Activated CD4-positive, alpha-beta memory T cell treated with anti-CD3 and anti-CD28 coated beads for 36 hours (primary cell): ENCODE data around the gene TFE3. TPM values are rescaled to one million over a fixed set of nuclear protein-coding genes. Genes with fewer than 3 reads are reported as not detected.

Source experiments
- CTCF ChIA-PET: fragments of 350-600 bp; sonication (Branson Sonifier 250); formaldehyde crosslinking; loops from one replicate; lab custom pipeline; 2021; ENCODE audit warnings: antibody characterized with exemption, inconsistent platforms; lab: Charles Lee
- POLR2A ChIA-PET: fragments of 350-600 bp; sonication (Branson Sonifier 250); formaldehyde crosslinking; loops from one replicate; lab custom pipeline; 2021; ENCODE audit warnings: antibody characterized with exemption; lab: Charles Lee
- DNase-seq: peaks from one replicate; pipeline ENCODE4 v3.0.0-alpha.2; 2020
- H3K27ac Mint-ChIP-seq: one replicate; pipeline ENCODE4 v1.8.0; 2021; ENCODE audit warnings: mixed read lengths
- H3K27me3 Mint-ChIP-seq: one replicate; pipeline ENCODE4 v1.8.0; 2021; ENCODE audit warnings: mixed read lengths
- H3K36me3 Mint-ChIP-seq: one replicate; pipeline ENCODE4 v1.8.0; 2021; ENCODE audit warnings: mixed read lengths
- H3K4me1 Mint-ChIP-seq: one replicate; pipeline ENCODE4 v1.8.0; 2021; ENCODE audit warnings: low read depth, mixed read lengths
- H3K4me3 Mint-ChIP-seq: one replicate; pipeline ENCODE4 v1.8.0; 2021; ENCODE audit warnings: mild to moderate bottlenecking, mixed read lengths
- H3K9me3 Mint-ChIP-seq: one replicate; pipeline ENCODE4 v1.8.0; 2021; ENCODE audit warnings: mixed read lengths
- intact Hi-C: fragments of 100-400 bp; cut with micrococcal nuclease; formaldehyde crosslinking; loops from one replicate; pipeline ENCODE4 v1.15.1; 2023
- total RNA-seq, 2 experiments: library from RNA; stranded (reverse); gene quantifications; one replicate each; pipeline ENCODE4 v1.2.3, GENCODE V29; 2021

The TFE3 gene
- 10 to 100 TPM; 29.0 to 29.1 TPM for total RNA-seq

GRCh38 chrX:49043220-49043986 is at the start of gene TFE3:
Gene TFE3, minus strand, starts transcription at chrX:49043357. Its CDS starts 131 bp downstream, at chrX:49043226.
- H3K4me3 Mint-ChIP-seq = peak within 1 kb of the TSS; percentile 91
- H3K27ac Mint-ChIP-seq = peak within 1 kb of the TSS; percentile 92
- H3K4me1 Mint-ChIP-seq = peaks cover 30% of the 10 kb centered on the region
- H3K36me3 Mint-ChIP-seq = peaks cover 15% of the 10 kb centered on the region
- H3K27me3 Mint-ChIP-seq = no peaks in the 10 kb centered on the region
- no peaks in the 10 kb centered on the region for H3K9me3 Mint-ChIP-seq
- DNase-seq = peak; percentile 97
- ChIA-PET POLR2A (interaction anchor here (1.0 to 2.8 kb wide), 2 partner anchors 41 to 87 kb away, joined by 3 to 11 read pairs; partner anchors contain the start of gene GRIPAP1), CTCF (interaction anchor here (0.7 to 2.1 kb wide), 10 partner anchors 27 to 412 kb away, joined by 3 to 6 read pairs (median 3); partner anchors contain the start of genes GRIPAP1 and KCND1)
- intact Hi-C loops = loop anchor here (1.0 to 10.0 kb wide), 9 partner anchors 41 to 243 kb away; partner anchors contain the start of genes GRIPAP1, PCSK1N, PIM2 and PQBP1

- Mint-ChIP-seq H3K4me3 (no peak overlapping the region), H3K27ac (no peak overlapping the region), H3K9me3 (no peaks in the 10 kb centered on the region), H3K36me3 (no peaks in the 10 kb centered on the region), H3K27me3 (no peaks in the 10 kb centered on the region), H3K4me1 (no peaks in the 10 kb centered on the region)
- intact Hi-C loops = no loop called here
- ChIA-PET POLR2A (no interaction called here), CTCF (no interaction called here)
- no peak for DNase-seq
Measured at GRCh38 chrX:49089553-49089952, 46.4 kb upstream of the TFE3 start.

- POLR2A ChIA-PET = interaction anchor here (0.6 kb wide), 1 partner anchor 545 kb away, joined by 4 read pairs; no protein-coding TSS in a partner anchor
- Mint-ChIP-seq H3K4me1 (peaks cover 8% of the 10 kb centered on the region), H3K9me3 (no peaks in the 10 kb centered on the region), H3K27me3 (no peaks in the 10 kb centered on the region), H3K36me3 (no peaks in the 10 kb centered on the region), H3K4me3 (no peak overlapping the region), H3K27ac (no peak overlapping the region)
- CTCF ChIA-PET = no interaction called here
- intact Hi-C loops = no loop called here
- no peak for DNase-seq
Measured at GRCh38 chrX:49082271-49082871, 39.2 kb upstream of the TFE3 start.

GRCh38 chrX:49079489-49080428 is 36.6 kb upstream of the TFE3 start, which contains the start of gene WDR45:
Gene WDR45, minus strand, starts transcription at chrX:49079887. Its CDS starts 1,792 bp downstream, at chrX:49078095.
- intact Hi-C loops = no loop called here
- CTCF ChIA-PET = interaction anchor here (0.6 to 1.0 kb wide), 2 partner anchors 87 to 107 kb away, joined by 3 read pairs; no protein-coding TSS in a partner anchor
- POLR2A ChIA-PET = interaction anchor here (0.6 kb wide), 2 partner anchors 19 to 84 kb away, joined by 3 read pairs; no protein-coding TSS in a partner anchor
- Mint-ChIP-seq H3K4me3 (peak within 1 kb of the TSS; percentile 94), H3K36me3 (no peaks in the 10 kb centered on the region), H3K27me3 (no peaks in the 10 kb centered on the region), H3K9me3 (no peaks in the 10 kb centered on the region), H3K27ac (peak within 1 kb of the TSS; percentile 97), H3K4me1 (peaks cover 8% of the 10 kb centered on the region)
- peak; percentile 84 for DNase-seq

- no peaks in the 10 kb centered on the region for H3K27me3 Mint-ChIP-seq
- no peak overlapping the region for H3K27ac Mint-ChIP-seq
- H3K9me3 Mint-ChIP-seq = no peaks in the 10 kb centered on the region
- DNase-seq = no peak
- intact Hi-C loops = no loop called here
- ChIA-PET POLR2A (no interaction called here), CTCF (interaction anchor here (0.6 kb wide), 1 partner anchor 41 kb away, joined by 3 read pairs; no protein-coding TSS in a partner anchor)
- H3K4me1 Mint-ChIP-seq = peaks cover 14% of the 10 kb centered on the region
- H3K36me3 Mint-ChIP-seq = no peaks in the 10 kb centered on the region
- H3K4me3 Mint-ChIP-seq = no peak overlapping the region
Measured at GRCh38 chrX:49077941-49078340, 34.8 kb upstream of the TFE3 start.

- Mint-ChIP-seq H3K36me3 (peaks cover 5% of the 10 kb centered on the region), H3K4me3 (no peak overlapping the region), H3K27ac (no peak overlapping the region), H3K4me1 (peaks cover 15% of the 10 kb centered on the region), H3K27me3 (no peaks in the 10 kb centered on the region), H3K9me3 (no peaks in the 10 kb centered on the region)
- DNase-seq = no peak
- intact Hi-C loops = loop anchor here (2.0 kb wide), 1 partner anchor 25 kb away; no protein-coding TSS in a partner anchor
- ChIA-PET CTCF (no interaction called here), POLR2A (no interaction called here)
Measured at GRCh38 chrX:49075347-49075746, 32.2 kb upstream of the TFE3 start.

- POLR2A ChIA-PET = no interaction called here
- H3K27ac Mint-ChIP-seq = peak within 1 kb of the TSS; percentile 66
- H3K4me3 Mint-ChIP-seq = peak within 1 kb of the TSS; percentile 77
- DNase-seq = peak; percentile 94
- no peaks in the 10 kb centered on the region for H3K9me3 Mint-ChIP-seq
- CTCF ChIA-PET = no interaction called here
- intact Hi-C loops = loop anchor here (2.0 kb wide), 1 partner anchor 27 kb away; no protein-coding TSS in a partner anchor
- no peaks in the 10 kb centered on the region for H3K27me3 Mint-ChIP-seq
- peaks cover 14% of the 10 kb centered on the region for H3K4me1 Mint-ChIP-seq
- peaks cover 5% of the 10 kb centered on the region for H3K36me3 Mint-ChIP-seq
Measured at GRCh38 chrX:49073601-49074575, 30.7 kb upstream of the TFE3 start, which contains the start of gene PRAF2. Gene PRAF2, minus strand, starts transcription at chrX:49074002. Its CDS starts 15 bp downstream, at chrX:49073987.

GRCh38 chrX:49072712-49073095 is 29.5 kb upstream of the TFE3 start:
- Mint-ChIP-seq H3K27ac (no peak overlapping the region), H3K4me3 (peak overlapping the region; percentile 77), H3K9me3 (no peaks in the 10 kb centered on the region), H3K4me1 (peaks cover 10% of the 10 kb centered on the region), H3K27me3 (no peaks in the 10 kb centered on the region), H3K36me3 (peaks cover 5% of the 10 kb centered on the region)
- no peak for DNase-seq
- ChIA-PET POLR2A (no interaction called here), CTCF (no interaction called here)
- intact Hi-C loops = no loop called here

- DNase-seq = no peak
- Mint-ChIP-seq H3K36me3 (peaks cover 5% of the 10 kb centered on the region), H3K4me1 (peaks cover 10% of the 10 kb centered on the region), H3K9me3 (no peaks in the 10 kb centered on the region), H3K4me3 (no peak overlapping the region), H3K27me3 (no peaks in the 10 kb centered on the region), H3K27ac (no peak overlapping the region)
- intact Hi-C loops = no loop called here
- CTCF ChIA-PET = no interaction called here
- POLR2A ChIA-PET = no interaction called here
Measured at GRCh38 chrX:49071877-49072711, 28.9 kb upstream of the TFE3 start.

GRCh38 chrX:49070988-49071387 is 27.8 kb upstream of the TFE3 start:
- Mint-ChIP-seq H3K4me1 (peaks cover 10% of the 10 kb centered on the region), H3K27ac (no peak overlapping the region), H3K27me3 (no peaks in the 10 kb centered on the region), H3K9me3 (no peaks in the 10 kb centered on the region), H3K36me3 (peaks cover 5% of the 10 kb centered on the region), H3K4me3 (no peak overlapping the region)
- no peak for DNase-seq
- CTCF ChIA-PET = interaction anchor here (1.0 kb wide), 1 partner anchor 27 kb away, joined by 3 read pairs; no protein-coding TSS in a partner anchor
- POLR2A ChIA-PET = no interaction called here
- intact Hi-C loops = no loop called here
